Measurements from ENCODE around the gene LRRC61. TPM values are rescaled to one million over a fixed set of nuclear protein-coding genes. Genes with fewer than 3 reads are reported as not detected.

Gene LRRC61
- total and polyA plus RNA-seq, 7 donors, result 4.4 to 18.6 (median 10.8) TPM

DNA sequence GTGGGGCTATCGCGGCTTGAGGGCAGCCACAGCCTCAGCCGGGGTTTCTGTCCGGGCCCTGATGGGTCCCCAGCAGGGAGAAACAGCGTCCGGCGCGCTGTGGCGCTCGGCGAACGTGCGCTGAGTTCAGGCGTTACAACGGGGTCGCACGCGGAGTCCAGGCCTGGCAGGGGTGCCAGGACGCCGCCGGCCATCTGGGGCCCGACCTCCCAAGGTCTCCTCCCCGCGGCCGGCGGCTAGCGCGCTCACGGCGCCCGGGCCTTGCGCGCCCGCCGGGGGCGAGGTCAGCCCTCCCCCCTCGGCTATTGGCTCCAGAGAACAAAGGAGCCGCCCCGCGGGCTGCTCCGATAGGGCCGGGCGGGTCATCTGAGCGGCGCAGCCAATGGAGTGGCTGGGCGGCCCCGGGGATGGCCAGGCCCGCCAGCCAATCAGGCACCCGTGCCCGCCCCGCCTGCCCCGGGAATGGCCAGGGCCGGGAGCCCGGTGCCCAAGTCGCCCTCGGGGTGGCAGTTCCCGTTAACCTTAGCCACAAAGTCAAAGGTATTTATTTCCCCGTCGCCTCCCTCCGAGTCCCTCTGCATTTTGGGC, 55.8 kb downstream of the LRRC61 start, which contains the start of gene ZNF775:
ZNF775 (plus strand) TSS at position 478 of the 588 bp plus-strand sequence. CDS start 9,141 bp downstream, outside the sequence.
- H3K4me3 ChIP-seq, result peak within 1 kb of the TSS; percentile 84 to 98 (median 92)
- intact Hi-C loops (cut with DNase I), result loop anchor here (1.0 to 10.0 kb wide), 3 partner anchors 9 to 586 kb away; partner anchors contain the start of gene RARRES2
- H3K27ac ChIP-seq, result peak within 1 kb of the TSS; percentile 91 to 95 (median 94)
- 0% methylated on average over 60 of the region's 60 CpGs for WGBS, 2 donors
- H3K36me3 ChIP-seq, result peaks cover 0 to 5% (median 0%) of the 10 kb centered on the region in 4 donors
- no peaks in the 10 kb centered on the region for H3K27me3 ChIP-seq
- peak; percentile 98 for DNase-seq
- peak; percentile 59 to 90 (median 82) for TF ChIP-seq POLR2AphosphoS5 (IDR thresholded peaks at IDR 0.05)
- TF ChIP-seq, protein P1, sequence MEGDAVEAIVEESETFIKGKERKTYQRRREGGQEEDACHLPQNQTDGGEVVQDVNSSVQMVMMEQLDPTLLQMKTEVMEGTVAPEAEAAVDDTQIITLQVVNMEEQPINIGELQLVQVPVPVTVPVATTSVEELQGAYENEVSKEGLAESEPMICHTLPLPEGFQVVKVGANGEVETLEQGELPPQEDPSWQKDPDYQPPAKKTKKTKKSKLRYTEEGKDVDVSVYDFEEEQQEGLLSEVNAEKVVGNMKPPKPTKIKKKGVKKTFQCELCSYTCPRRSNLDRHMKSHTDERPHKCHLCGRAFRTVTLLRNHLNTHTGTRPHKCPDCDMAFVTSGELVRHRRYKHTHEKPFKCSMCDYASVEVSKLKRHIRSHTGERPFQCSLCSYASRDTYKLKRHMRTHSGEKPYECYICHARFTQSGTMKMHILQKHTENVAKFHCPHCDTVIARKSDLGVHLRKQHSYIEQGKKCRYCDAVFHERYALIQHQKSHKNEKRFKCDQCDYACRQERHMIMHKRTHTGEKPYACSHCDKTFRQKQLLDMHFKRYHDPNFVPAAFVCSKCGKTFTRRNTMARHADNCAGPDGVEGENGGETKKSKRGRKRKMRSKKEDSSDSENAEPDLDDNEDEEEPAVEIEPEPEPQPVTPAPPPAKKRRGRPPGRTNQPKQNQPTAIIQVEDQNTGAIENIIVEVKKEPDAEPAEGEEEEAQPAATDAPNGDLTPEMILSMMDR (IDR thresholded peaks at IDR 0.05), result no peak
- peak in 1 of 4 donors; percentile 29 for TF ChIP-seq EP300 (IDR thresholded peaks at IDR 0.05)
- peak; percentile 22 to 30 for TF ChIP-seq POLR2A (IDR thresholded peaks at IDR 0.05)
- no peaks in the 10 kb centered on the region for H3K9me3 ChIP-seq
- H3K4me1 ChIP-seq, result peaks cover 0 to 53% (median 36%) of the 10 kb centered on the region in 4 donors

DNA sequence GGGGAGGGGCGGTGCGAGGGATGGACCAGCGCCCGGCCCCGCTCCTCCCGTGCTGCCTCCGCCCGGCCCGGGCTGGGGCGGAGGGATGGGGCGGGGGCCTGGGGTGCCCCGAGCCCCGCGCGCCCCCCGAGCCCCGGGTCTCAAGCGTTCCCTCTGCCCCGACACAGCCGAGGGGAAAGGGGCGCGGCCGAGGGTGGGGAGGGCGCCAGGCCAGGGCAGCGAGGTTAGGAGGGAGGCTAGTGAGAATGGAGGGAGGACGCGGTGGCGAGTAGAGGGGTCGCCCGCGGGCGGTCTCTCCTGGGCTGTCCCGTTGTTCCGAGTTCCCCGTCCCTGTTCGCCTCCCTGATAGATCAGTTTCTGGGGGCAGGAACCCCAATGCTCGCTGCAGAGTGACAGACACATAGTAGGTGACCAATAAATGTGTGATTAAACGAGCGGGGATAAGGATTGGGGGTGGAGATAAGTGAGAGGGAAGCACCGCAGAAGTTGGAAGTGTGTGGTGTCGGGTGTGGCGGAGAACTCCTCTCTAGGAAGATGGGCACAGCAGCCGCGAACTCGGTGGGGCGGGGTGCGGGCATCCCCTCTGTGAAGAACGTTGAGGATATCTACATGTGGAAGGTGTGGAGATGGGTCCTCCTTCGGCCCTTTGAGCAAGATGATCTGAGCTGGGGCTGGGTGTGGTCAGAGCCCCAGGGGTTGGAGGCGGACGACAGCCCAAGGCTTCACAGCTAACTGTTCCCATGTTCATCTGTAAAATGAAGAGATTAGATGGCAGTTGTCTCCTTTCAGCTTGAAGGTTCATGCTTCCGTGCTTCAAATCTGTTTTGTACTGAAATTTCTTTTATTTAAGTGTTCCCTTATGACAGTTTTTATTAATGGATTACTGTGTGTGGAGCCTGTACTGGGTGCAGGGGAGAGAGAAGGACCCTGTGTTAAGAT, 56.6 kb downstream of the LRRC61 start:
- H3K27me3 ChIP-seq, result no peaks in the 10 kb centered on the region
- H3K4me3 ChIP-seq, result peak overlapping the region; percentile 84 to 98 (median 92)
- no peaks in the 10 kb centered on the region for H3K36me3 ChIP-seq
- DNase-seq, result peak; percentile 77
- TF ChIP-seq POLR2AphosphoS5 (IDR thresholded peaks at IDR 0.05), result peak in 1 of 4 donors; percentile 7
- TF ChIP-seq EP300 (IDR thresholded peaks at IDR 0.05), result no peak
- WGBS, 2 donors, result 1 to 2% methylated on average over 52 of the region's 52 CpGs
- peaks cover 0 to 59% (median 36%) of the 10 kb centered on the region in 4 donors for H3K4me1 ChIP-seq
- peak overlapping the region; percentile 91 to 95 (median 94) for H3K27ac ChIP-seq
- H3K9me3 ChIP-seq, result no peaks in the 10 kb centered on the region
- intact Hi-C loops (cut with DNase I), result loop anchor here (2.0 to 10.0 kb wide), 2 partner anchors 39 to 585 kb away; partner anchors contain the start of gene RARRES2

DNA sequence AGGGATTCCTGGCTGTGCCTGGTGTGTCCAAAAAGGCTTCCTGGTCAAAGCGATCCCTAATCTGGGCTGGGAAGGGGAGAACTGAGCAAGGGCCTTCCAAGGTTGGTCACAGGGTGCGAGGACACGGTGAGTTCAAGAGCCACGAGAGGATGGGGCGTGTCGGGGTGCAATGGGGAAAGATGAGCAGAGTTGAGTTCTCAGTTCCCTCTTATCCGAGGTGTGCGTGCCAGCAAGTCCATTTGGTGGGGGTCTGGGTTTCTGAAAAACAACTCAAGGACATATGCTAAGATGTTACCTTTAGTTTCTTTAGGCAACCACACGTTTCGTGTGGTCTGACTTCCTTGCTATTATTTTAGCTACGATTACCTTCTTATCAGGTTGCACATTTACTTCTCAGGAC, 57.3 kb downstream of the LRRC61 start:
- DNase-seq, result peak; percentile 48
- H3K9me3 ChIP-seq, result no peaks in the 10 kb centered on the region
- H3K4me3 ChIP-seq, result peak overlapping the region in 3 of 4 donors; percentile 88 to 98 (median 96)
- peaks cover 0 to 63% (median 36%) of the 10 kb centered on the region in 4 donors for H3K4me1 ChIP-seq
- no peaks in the 10 kb centered on the region for H3K27me3 ChIP-seq
- 33 to 62% methylated on average over 11 of the region's 11 CpGs for WGBS, 2 donors
- intact Hi-C loops (cut with DNase I), result no loop called here
- TF ChIP-seq POLR2A (IDR thresholded peaks at IDR 0.05) (no peak), EP300 (IDR thresholded peaks at IDR 0.05) (no peak), POLR2AphosphoS5 (IDR thresholded peaks at IDR 0.05) (no peak)
- TF ChIP-seq, protein P1 (IDR thresholded peaks at IDR 0.05), result no peak
- H3K36me3 ChIP-seq, result no peaks in the 10 kb centered on the region
- H3K27ac ChIP-seq, result peak overlapping the region in 3 of 4 donors; percentile 91 to 95 (median 93)

DNA sequence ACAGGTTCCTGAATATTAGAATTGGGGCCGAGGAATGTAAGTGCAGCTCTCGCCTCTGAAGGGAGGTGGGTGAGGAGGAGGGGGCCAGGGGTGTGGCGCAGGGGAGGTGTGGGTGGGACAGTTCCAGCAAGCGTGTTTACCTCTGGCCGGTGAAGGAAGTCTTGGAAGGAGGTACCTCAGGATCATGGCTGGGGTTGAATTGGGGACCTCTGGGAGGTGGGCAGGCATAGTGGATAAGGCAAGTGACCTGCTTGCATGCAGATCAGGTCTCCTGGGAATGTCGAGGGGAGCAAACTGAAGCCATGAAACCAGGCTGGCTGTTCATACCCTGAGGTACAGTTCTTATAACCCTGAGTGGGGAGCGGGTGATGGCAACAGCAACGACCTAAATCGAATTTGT, 57.9 kb downstream of the LRRC61 start:
- peak overlapping the region in 3 of 4 donors; percentile 1 to 93 (median 27) for H3K27ac ChIP-seq
- no peak overlapping the region for H3K4me3 ChIP-seq
- no peaks in the 10 kb centered on the region for H3K36me3 ChIP-seq
- 33 to 73% methylated on average over 9 of the region's 9 CpGs for WGBS, 2 donors
- intact Hi-C loops (cut with DNase I), result no loop called here
- no peaks in the 10 kb centered on the region for H3K9me3 ChIP-seq
- H3K27me3 ChIP-seq, result no peaks in the 10 kb centered on the region
- DNase-seq, result peak; percentile 60
- H3K4me1 ChIP-seq, result peaks cover 0 to 61% (median 36%) of the 10 kb centered on the region in 4 donors
- TF ChIP-seq POLR2A (IDR thresholded peaks at IDR 0.05) (no peak), EP300 (IDR thresholded peaks at IDR 0.05) (no peak), POLR2AphosphoS5 (IDR thresholded peaks at IDR 0.05) (no peak)
- TF ChIP-seq, protein P1 (IDR thresholded peaks at IDR 0.05), result no peak

Data from sigmoid colon (tissue), 7 donors.